ENCODE results near the gene STUB1. TPM values are rescaled to one million over a fixed set of nuclear protein-coding genes. Genes with fewer than 3 reads are reported as not detected.

The STUB1 gene
- total RNA-seq, 1 donor from 2014 or later: 258 TPM

DNA sequence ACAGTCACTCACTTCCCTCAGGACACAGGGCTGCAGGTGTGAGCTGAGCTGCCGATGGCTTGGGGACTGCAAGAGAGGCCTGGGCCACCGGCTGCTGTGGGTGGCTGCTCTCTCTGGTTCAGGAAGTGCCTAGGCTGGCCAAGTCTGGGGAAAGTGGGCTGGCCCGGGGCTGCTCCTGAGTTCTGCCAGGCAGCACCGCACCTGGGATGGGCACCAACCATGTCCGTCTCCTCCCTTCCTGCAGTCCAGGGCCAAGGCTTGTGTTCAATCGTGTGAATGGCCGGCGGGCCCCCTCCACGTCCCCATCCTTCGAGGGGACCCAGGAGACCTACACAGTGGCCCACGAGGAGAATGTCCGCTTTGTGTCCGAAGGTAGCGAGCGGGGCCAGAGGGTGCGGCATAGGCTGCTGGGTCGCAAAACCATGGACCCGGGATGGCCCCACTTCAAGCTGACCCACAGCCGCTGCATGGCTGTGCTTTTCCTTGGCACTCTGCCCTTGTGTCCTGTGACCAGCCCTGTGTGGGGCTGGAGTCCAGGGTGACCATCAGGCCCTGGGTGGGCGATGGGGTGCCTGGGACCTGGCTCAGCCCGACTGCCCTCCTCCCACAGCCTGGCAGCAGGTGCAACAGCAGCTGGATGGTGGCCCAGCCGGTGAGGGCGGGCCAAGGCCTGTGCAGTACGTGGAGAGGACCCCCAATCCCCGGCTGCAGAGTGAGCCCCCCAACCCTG lies 32.9 kb upstream of the STUB1 start:
- no peaks in the 10 kb centered on the region for H3K9me3 ChIP-seq
- H3K27me3 ChIP-seq: no peaks in the 10 kb centered on the region
- intact Hi-C loops (cut with DNase I): no loop called here
- no peaks in the 10 kb centered on the region for H3K36me3 ChIP-seq
- H3K4me1 ChIP-seq: peaks cover 15 to 27% of the 10 kb centered on the region in 2 donors
- no peak for TF ChIP-seq CTCF (IDR thresholded peaks at IDR 0.05)
- no peak for DNase-seq (ENCODE audit: low spot score in 2 of 2)
- H3K27ac ChIP-seq: no peak overlapping the region
- H3K4me3 ChIP-seq: peak overlapping the region in 1 of 2 donors; percentile 76

GRCh38 chr16:648071-648780 lies 32.0 kb upstream of the STUB1 start:
- Histone ChIP-seq H3K27ac (peak overlapping the region; percentile 83 to 87), H3K27me3 (no peaks in the 10 kb centered on the region), H3K4me1 (peaks cover 9 to 19% of the 10 kb centered on the region in 2 donors), H3K4me3 (peak overlapping the region; percentile 76 to 91), H3K36me3 (no peaks in the 10 kb centered on the region), H3K9me3 (no peaks in the 10 kb centered on the region)
- intact Hi-C loops (cut with DNase I): no loop called here
- TF ChIP-seq CTCF (IDR thresholded peaks at IDR 0.05): peak in 1 of 3 experiments; percentile 16
- DNase-seq (ENCODE audit: low spot score in 2 of 2): no peak

DNA sequence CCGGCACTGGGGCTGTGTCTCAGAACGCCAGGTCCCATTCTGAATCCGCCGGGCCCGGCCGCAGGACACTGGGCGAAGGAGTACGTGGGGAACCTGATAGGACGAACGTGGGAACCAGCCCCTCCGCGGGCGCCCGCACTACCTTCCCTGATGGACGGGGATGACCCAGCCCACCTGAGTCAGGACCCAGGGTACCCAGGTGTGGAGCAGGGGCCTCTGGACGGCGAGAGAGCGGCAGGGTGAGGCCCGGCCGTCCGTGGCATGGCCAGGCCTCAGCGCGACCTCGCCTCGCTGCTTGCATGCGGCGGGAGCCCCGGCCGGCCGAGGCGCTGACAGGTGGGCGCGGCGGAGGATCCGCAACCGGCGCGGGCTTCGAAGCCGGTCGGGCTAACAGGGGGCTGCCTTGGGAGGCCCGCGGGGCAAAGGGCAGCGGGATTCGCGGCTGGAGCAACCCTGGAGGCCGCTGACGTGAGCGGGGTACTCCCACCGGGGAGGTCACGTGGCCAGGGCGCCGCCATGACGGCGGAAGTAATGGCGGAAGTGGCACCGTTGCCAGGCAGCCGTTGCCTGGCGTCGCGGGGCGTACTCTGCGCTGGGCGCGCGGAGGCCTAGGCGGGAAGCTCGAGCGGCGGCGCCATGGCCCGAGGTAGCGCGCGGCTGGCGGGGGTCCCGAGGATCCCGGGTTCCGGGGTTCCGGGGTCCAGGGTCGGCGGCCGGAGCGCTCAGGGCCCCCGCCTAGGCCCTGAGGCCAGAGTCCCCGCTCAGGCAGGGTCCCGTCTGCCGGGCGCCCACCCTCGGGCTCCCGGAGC lies 31.2 kb upstream of the STUB1 start, which contains the start of gene WDR90:
Gene WDR90, plus strand, starts transcription at position 585 of the 809 bp plus-strand sequence. Its CDS starts 52 bp downstream, at position 637.
- intact Hi-C loops (cut with DNase I): loop anchor here (1.0 kb wide), 1 partner anchor 12 kb away; no protein-coding TSS in a partner anchor

GRCh38 chr16:649631-650030 lies 30.6 kb upstream of the STUB1 start:
- Histone ChIP-seq H3K36me3 (no peaks in the 10 kb centered on the region), H3K9me3 (no peaks in the 10 kb centered on the region), H3K4me1 (peaks cover 9 to 19% of the 10 kb centered on the region in 2 donors), H3K27me3 (no peaks in the 10 kb centered on the region), H3K27ac (peak overlapping the region in 1 of 2 donors; percentile 87), H3K4me3 (peak overlapping the region; percentile 76 to 91)
- intact Hi-C loops (cut with DNase I): loop anchor here (1.0 kb wide), 1 partner anchor 12 kb away; no protein-coding TSS in a partner anchor
- no peak for DNase-seq (ENCODE audit: low spot score in 2 of 2)
- TF ChIP-seq CTCF (IDR thresholded peaks at IDR 0.05): no peak

More for the DNA sequence above, 31.2 kb upstream of the STUB1 start, which contains the start of gene WDR90:
- peak within 1 kb of the TSS; percentile 76 to 91 for H3K4me3 ChIP-seq
- H3K36me3 ChIP-seq: no peaks in the 10 kb centered on the region
- no peaks in the 10 kb centered on the region for H3K27me3 ChIP-seq
- H3K27ac ChIP-seq: peak within 1 kb of the TSS; percentile 83 to 87
- TF ChIP-seq CTCF (IDR thresholded peaks at IDR 0.05): no peak
- H3K9me3 ChIP-seq: no peaks in the 10 kb centered on the region
- H3K4me1 ChIP-seq: peaks cover 9 to 19% of the 10 kb centered on the region in 2 donors
- DNase-seq (ENCODE audit: low spot score in 2 of 2): peak; percentile 71 to 95

- Histone ChIP-seq H3K36me3 (peaks cover 4 to 7% of the 10 kb centered on the region in 2 donors), H3K4me3 (no peak overlapping the region), H3K27ac (no peak overlapping the region), H3K4me1 (peaks cover 9 to 19% of the 10 kb centered on the region in 2 donors), H3K27me3 (no peaks in the 10 kb centered on the region), H3K9me3 (no peaks in the 10 kb centered on the region)
- intact Hi-C loops (cut with DNase I): no loop called here
- DNase-seq (ENCODE audit: low spot score in 2 of 2): no peak
- no peak for TF ChIP-seq CTCF (IDR thresholded peaks at IDR 0.05)
Observed at GRCh38 chr16:651844-652243, 28.4 kb upstream of the STUB1 start.
